ENCODE measurements around the gene TRA2A.

TRA2A gene

DNA sequence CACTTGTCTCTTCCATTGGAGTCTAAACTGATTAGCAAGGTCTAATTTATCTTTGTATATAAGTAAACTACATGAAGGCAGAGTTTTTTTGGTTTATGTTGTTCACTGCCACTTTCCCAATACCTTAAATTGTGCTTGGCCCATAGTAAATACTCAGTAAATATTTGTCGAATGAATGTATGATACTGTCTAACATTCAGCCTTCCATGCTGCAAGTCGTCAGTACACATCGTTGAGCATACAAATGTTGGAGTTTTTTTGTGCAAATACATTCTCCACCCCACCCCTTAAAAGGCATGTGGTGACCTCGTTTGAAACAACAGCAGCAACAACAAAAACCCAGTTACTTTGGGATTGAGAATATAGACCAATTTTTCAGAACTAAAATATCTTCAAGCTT is 44.1 kb downstream of the TRA2A start:
- Mint-ChIP-seq H3K4me3 (no peak overlapping the region), H3K27me3 (peaks cover 0 to 2% of the 10 kb centered on the region in 2 donors), H3K36me3 (ENCODE audit: insufficient read depth) (peaks cover 21% of the 10 kb centered on the region), H3K9me3 (no peaks in the 10 kb centered on the region), H3K4me1 (ENCODE audit: low read depth in 2 of 2) (peaks cover 6 to 8% of the 10 kb centered on the region in 2 donors), H3K27ac (no peak overlapping the region)
- DNase-seq (no peak), ATAC-seq (replicated peaks) (no peak)

DNA sequence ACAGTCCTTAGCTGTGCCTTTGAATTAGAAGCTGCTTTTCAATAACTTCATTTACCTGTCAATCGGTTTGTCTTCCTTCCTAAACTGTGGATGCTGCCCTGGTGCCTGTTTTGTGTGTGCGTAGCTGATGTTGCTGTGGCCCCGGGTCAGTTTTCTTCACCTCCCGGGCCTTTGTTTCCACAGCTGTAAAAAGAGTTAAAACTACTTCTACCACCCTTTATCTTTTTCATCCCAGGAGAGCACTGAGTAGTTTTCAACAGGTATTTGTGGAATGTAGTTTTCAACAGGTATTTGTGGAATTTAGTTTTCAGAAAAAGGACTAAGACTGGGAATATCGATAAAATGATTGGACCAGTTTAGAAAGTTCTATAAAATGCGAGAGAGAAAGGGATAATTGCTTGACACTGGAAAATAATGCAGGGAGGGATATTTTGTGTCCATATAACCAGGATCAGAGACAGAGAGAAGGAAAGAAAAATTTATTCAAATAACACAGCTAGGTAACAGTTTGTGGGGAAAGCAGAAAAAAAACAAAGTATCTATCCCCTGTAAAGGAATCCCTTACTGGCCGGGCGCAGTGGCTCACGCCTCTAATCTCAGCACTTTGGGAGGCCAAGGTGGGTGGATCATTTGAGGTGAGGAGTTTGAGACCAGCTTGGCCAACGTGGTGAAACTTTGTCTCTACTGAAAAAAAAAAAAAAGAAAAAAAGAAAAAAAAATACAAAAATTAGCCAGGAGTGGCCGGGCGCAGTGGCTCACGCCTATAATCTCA is 45.6 kb downstream of the TRA2A start:
- no peak overlapping the region for H3K27ac Mint-ChIP-seq
- DNase-seq (no peak), ATAC-seq (replicated peaks) (no peak)
- H3K27me3 Mint-ChIP-seq: peaks cover 5 to 17% of the 10 kb centered on the region in 2 donors
- H3K36me3 Mint-ChIP-seq (ENCODE audit: insufficient read depth): peaks cover 13% of the 10 kb centered on the region
- H3K9me3 Mint-ChIP-seq: no peaks in the 10 kb centered on the region
- H3K4me3 Mint-ChIP-seq: no peak overlapping the region
- peaks cover 6 to 8% of the 10 kb centered on the region in 2 donors for H3K4me1 Mint-ChIP-seq (ENCODE audit: low read depth in 2 of 2)

DNA sequence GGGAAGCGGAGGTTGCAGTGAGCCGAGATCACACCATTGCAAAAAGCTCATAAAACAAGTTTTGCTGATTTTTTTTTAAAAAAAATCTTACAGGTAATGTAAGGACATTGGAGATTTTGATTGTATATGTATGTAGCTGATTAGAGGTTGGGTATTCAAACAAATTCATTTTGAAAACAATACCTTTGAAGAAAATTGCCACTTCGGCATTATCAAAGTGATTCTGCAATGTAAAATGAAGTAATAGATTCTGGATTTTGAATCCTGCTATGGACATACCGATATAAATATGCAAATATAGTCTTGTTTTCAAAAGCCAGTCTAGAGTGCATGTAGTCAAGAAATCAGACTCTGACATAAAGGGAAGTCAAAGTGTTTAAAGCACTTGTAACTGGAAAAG is 49.1 kb downstream of the TRA2A start:
- no peaks in the 10 kb centered on the region for H3K4me1 Mint-ChIP-seq (ENCODE audit: low read depth in 2 of 2)
- ATAC-seq (replicated peaks): no peak
- no peaks in the 10 kb centered on the region for H3K9me3 Mint-ChIP-seq
- DNase-seq: no peak
- no peak overlapping the region for H3K4me3 Mint-ChIP-seq
- H3K27ac Mint-ChIP-seq: no peak overlapping the region
- H3K36me3 Mint-ChIP-seq (ENCODE audit: insufficient read depth): peaks cover 3% of the 10 kb centered on the region
- peaks cover 25 to 40% of the 10 kb centered on the region in 2 donors for H3K27me3 Mint-ChIP-seq

DNA sequence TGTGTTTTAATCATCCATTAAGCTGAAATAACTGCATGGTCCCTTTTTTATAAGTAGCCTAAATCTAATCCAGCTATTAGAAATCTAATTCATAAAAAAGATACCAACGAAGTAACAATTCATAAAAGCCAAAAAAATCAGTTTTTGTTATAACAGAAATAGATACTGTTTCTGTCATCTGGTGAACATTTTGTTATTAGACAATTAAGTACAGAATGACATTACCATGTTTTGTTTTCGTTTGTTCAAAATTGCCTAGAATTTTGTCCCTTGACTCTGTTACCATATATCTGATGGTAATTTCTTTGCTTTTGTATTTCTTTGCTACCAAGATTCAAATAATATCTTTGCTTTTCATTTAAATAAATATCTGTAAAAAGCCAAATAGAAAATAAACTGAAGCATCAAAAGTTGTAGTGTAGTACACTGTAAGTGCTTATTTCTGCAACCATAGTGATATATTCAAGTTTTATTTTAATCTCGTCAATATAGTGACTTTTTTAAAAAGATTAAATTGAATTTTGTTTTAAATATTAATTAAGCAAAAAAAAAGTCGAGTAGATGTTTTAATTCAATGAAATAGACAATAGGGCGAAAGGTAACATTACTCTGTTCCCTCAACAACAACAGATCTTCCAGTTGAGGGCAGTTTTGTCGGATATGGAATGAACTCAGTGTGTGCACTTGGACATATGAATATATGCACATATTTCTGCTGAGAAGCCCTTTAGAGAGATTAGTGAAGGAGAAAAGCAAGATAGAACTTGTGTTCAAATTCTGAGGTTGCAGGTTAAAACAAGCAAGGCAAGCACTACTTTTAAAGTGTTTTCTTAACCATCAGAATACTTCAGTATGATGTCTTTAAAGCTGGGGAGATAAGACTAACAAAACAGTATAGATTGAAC is 53.6 kb downstream of the TRA2A start:
- H3K27me3 Mint-ChIP-seq: peaks cover 58 to 68% of the 10 kb centered on the region in 2 donors
- H3K4me3 Mint-ChIP-seq: no peak overlapping the region
- H3K27ac Mint-ChIP-seq: no peak overlapping the region
- DNase-seq: no peak
- H3K4me1 Mint-ChIP-seq (ENCODE audit: low read depth in 2 of 2): peaks cover 3 to 7% of the 10 kb centered on the region in 2 donors
- no peaks in the 10 kb centered on the region for H3K9me3 Mint-ChIP-seq
- peaks cover 14% of the 10 kb centered on the region for H3K36me3 Mint-ChIP-seq (ENCODE audit: insufficient read depth)
- no peak for ATAC-seq (replicated peaks)

DNA sequence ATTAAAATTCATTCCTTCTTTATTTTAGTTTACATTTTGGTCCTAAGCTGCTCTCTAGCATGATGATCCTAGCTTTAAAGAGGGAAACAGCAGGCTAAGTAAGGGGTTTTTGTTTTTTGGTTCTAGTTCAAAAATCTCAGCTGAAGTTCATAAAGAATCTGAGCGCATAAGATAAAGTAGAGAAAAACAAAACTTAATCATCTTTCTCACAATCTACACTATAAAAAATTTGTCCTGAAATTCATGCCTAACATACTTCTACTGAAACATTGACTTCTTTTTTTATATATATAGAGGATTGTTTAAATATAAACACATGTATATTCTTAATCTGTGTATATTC is 54.7 kb downstream of the TRA2A start:
- peaks cover 3 to 7% of the 10 kb centered on the region in 2 donors for H3K4me1 Mint-ChIP-seq (ENCODE audit: low read depth in 2 of 2)
- H3K27ac Mint-ChIP-seq: no peak overlapping the region
- peaks cover 14% of the 10 kb centered on the region for H3K36me3 Mint-ChIP-seq (ENCODE audit: insufficient read depth)
- DNase-seq (no peak), ATAC-seq (replicated peaks) (no peak)
- H3K4me3 Mint-ChIP-seq: no peak overlapping the region
- no peaks in the 10 kb centered on the region for H3K9me3 Mint-ChIP-seq
- peaks cover 65 to 66% of the 10 kb centered on the region in 2 donors for H3K27me3 Mint-ChIP-seq

DNA sequence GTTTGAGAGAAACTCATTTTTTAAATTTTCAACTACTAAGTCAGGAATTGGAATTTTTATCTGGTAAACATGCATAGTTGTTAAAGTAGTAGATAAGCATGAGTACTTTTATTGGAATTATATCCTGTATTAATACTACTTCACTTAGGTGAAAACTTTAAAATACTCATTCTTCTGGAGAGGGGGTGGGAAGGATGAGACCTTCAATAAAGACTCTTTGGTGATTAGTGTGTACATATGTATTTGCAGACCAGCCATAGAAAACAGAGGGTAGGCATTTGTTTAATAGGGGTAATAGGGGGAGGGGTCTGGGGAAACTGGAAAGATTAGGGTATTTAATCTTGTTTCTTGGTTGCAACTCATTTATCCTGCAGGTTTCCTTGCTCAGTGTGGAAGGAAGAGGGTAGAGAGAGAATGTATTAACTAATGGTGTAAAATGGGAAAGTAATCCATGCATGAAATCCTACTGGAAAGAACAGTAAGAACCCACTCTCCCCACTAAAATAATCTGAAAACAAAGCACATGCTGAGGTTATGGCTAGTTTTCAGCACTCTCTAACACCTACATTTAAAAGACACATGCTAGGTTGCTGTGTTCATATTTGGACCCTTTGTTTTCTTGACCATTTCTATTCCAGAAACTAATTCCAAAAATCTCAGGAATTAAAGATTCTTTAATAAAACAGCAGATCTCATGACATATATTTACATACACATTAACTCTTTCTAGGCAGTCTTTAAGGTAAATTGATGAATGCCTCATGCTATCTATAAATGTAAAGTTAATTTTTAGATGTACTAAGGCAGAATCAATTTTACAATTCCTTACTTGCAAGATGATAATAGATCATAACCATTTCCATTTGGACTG is 55.3 kb downstream of the TRA2A start:
- no peak overlapping the region for H3K27ac Mint-ChIP-seq
- H3K9me3 Mint-ChIP-seq: no peaks in the 10 kb centered on the region
- peaks cover 16% of the 10 kb centered on the region for H3K36me3 Mint-ChIP-seq (ENCODE audit: insufficient read depth)
- peaks cover 65 to 70% of the 10 kb centered on the region in 2 donors for H3K27me3 Mint-ChIP-seq
- no peak overlapping the region for H3K4me3 Mint-ChIP-seq
- ATAC-seq (replicated peaks) (no peak), DNase-seq (no peak)
- H3K4me1 Mint-ChIP-seq (ENCODE audit: low read depth in 2 of 2): peaks cover 3 to 8% of the 10 kb centered on the region in 2 donors

DNA sequence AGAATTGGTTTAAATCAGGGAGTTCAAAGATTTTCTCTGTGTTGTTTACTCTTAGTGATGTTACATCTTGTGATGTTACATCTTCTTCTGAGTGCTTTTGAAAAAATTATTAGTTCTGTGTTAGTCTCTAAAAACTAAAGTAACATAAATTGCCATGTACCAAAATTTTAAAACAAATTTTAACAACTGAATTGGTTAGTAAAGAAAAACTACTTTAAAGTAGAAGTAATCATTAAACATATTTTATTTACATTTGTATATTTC is 56.3 kb downstream of the TRA2A start:
- no peak for ATAC-seq (replicated peaks)
- Mint-ChIP-seq H3K36me3 (ENCODE audit: insufficient read depth) (peaks cover 21% of the 10 kb centered on the region), H3K4me3 (no peak overlapping the region), H3K27me3 (peaks cover 65 to 71% of the 10 kb centered on the region in 2 donors), H3K4me1 (ENCODE audit: low read depth in 2 of 2) (peaks cover 7 to 16% of the 10 kb centered on the region in 2 donors), H3K27ac (no peak overlapping the region), H3K9me3 (no peaks in the 10 kb centered on the region)
- no peak for DNase-seq

DNA sequence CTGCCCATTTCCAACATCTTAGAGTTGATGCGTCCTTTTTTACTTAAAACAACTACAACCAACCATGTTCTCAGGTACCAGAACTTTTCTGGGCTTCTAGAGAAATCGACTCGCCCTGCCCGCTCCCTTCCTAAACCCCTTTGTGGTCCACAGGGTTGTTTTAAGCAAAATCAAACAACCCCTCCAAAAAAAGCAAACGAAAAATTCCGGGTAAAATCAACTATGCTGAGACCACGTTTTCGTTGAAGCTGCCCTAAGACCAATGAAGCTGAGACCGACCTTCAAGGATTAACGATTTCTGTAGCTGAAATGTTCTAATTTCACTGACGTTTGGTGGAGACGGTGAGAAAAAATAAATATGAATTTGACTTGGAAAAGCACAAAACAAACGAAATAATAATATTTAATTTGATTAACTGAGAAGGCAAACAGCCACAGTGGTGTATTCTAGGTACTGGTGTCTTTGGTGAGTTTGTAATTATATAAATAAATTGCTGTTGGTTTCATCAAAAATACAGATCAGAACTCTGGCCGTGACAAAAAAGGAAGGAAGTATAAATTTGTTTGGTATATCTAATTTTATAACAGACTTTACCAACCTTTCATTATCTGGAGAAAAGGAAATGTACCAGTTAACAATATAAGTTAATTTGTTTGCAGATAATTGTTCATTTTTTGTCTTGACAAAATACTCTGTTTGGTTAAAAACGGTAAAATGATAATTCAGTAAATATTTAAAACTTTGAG is 56.8 kb downstream of the TRA2A start:
- Mint-ChIP-seq H3K27ac (peak overlapping the region in 1 of 2 donors; percentile 57), H3K27me3 (peaks cover 65 to 72% of the 10 kb centered on the region in 2 donors), H3K9me3 (no peaks in the 10 kb centered on the region), H3K4me1 (ENCODE audit: low read depth in 2 of 2) (peaks cover 11 to 21% of the 10 kb centered on the region in 2 donors), H3K36me3 (ENCODE audit: insufficient read depth) (peaks cover 23% of the 10 kb centered on the region), H3K4me3 (peak overlapping the region; percentile 54 to 63)
- ATAC-seq (replicated peaks) (no peak), DNase-seq (no peak)

DNA sequence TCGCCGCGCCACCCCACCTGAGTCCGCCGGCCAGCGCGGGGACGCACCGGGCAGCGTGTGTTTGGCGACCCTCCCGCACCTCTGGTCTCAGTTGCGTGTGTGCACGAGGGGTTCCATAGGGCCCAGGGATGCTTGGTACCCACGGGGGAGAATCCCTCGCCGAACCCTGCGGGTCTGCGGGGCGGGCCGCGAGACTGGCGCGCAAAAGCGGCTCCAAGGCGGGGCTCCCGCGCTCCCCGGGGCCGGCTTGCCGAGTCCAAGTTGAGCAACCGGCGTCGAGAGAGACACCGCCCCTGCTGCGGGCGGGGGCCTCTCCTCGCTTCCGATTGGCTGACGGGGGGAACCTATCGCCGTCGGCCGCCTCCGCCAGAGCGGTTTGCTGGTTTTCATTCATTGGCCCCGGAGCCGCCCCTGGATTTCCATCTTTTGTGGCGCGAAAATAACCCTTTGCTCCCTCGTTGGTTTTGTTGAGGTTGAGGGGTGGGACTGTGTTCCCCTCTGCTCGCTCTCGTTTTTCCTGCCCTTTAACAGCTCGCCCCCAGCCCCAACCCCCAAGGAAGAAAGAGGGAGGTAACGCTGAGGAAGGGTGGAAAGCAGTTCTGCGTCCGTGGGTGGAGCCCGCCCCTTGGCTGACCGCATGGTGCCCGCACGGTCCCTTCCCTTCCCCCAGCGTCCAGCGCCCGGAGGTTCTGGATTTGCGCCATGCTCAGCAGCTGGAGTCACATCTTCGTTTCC is 57.5 kb downstream of the TRA2A start:
- H3K27me3 Mint-ChIP-seq: peaks cover 70 to 74% of the 10 kb centered on the region in 2 donors
- peak overlapping the region in 1 of 2 donors; percentile 57 for H3K27ac Mint-ChIP-seq
- H3K4me3 Mint-ChIP-seq: peak overlapping the region; percentile 54 to 63
- peak in 1 of 3 experiments; percentile 13 for DNase-seq
- ATAC-seq (replicated peaks): peak; percentile 35
- H3K9me3 Mint-ChIP-seq: no peaks in the 10 kb centered on the region
- peaks cover 13 to 23% of the 10 kb centered on the region in 2 donors for H3K4me1 Mint-ChIP-seq (ENCODE audit: low read depth in 2 of 2)
- peaks cover 23% of the 10 kb centered on the region for H3K36me3 Mint-ChIP-seq (ENCODE audit: insufficient read depth)

DNA sequence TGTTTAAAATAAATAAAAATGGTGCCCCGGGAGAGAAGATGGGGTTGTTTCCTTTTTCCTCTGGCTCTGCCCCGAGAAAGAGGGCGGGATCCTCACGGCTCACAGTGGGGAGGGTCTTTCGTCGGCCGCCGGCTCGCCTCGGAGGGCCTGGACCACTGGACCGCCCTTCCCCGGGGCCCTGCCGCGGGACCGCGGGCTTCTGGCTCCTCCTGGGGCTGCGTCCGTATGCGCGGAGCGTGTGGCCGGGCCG is 58.0 kb downstream of the TRA2A start:
- Mint-ChIP-seq H3K4me3 (no peak overlapping the region), H3K27me3 (peaks cover 68 to 69% of the 10 kb centered on the region in 2 donors), H3K9me3 (no peaks in the 10 kb centered on the region), H3K36me3 (ENCODE audit: insufficient read depth) (peaks cover 23% of the 10 kb centered on the region), H3K27ac (no peak overlapping the region), H3K4me1 (ENCODE audit: low read depth in 2 of 2) (peaks cover 13 to 23% of the 10 kb centered on the region in 2 donors)
- DNase-seq (no peak), ATAC-seq (replicated peaks) (no peak)

DNA sequence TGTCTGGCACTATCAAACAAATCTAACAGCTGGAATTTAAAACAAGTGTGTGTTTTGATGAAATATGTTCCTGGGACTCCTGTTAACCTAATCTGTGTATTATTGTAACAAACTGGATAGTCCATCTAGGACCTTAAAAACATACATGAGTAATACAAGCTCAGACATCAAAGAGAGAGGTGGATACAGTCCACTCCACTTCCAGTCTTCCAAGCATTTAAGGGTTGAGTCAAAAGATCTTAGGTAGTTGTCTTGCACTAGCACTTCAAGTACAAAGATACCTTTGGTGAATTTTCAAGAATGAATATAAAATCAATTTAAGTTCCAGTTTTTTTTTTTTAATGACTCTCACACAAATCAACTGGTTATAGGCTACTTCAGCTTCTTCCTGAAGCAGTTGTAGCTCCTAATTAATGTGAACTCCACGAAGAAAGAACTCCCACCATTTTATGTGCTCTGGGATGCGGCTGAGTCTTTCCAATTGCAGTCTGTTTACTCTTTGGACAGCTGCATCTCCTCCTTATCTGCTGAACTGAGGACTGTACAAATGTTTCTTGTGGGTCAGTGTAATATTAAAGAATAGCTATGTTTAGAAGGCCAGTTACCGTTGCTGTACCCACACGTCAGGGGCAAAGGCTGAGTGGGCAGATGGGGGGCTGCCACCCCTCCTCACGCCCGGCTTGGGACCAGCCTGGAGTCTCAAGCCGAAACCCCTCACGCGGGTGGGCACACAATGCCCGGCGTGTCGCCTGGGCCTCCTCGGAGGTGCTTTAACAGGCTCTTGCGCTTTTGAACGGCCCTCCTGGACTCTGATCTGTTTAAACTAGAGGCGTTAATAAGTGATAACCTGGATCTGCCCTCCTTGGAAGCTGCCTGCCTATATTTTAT is 58.6 kb downstream of the TRA2A start:
- ATAC-seq (replicated peaks) (no peak), DNase-seq (no peak)
- Mint-ChIP-seq H3K4me3 (peak overlapping the region in 1 of 2 donors; percentile 25), H3K4me1 (ENCODE audit: low read depth in 2 of 2) (peaks cover 14 to 25% of the 10 kb centered on the region in 2 donors), H3K9me3 (no peaks in the 10 kb centered on the region), H3K27me3 (peaks cover 66 to 68% of the 10 kb centered on the region in 2 donors), H3K27ac (peak overlapping the region in 1 of 2 donors; percentile 38), H3K36me3 (ENCODE audit: insufficient read depth) (peaks cover 25% of the 10 kb centered on the region)

DNA sequence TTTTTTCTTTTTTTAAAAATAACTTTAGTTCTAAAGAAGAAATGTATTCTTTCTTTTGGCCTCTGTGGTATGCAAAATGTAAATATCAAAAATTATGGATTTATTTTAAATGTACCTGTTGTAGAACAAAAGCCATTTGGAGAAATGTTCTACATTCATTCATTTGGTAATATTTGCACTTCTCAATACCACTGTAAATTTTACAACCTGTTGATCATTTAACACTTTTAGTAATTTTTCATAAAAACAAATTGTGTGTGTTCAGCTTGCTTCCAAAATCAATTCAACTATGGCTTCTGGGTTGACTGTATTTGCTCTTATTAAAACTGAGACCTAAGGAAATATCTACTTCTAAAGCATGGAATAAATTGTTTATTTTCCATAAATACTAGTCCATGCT is 59.2 kb downstream of the TRA2A start:
- Mint-ChIP-seq H3K27me3 (peaks cover 71 to 73% of the 10 kb centered on the region in 2 donors), H3K9me3 (no peaks in the 10 kb centered on the region), H3K4me1 (ENCODE audit: low read depth in 2 of 2) (peaks cover 21 to 29% of the 10 kb centered on the region in 2 donors), H3K4me3 (no peak overlapping the region), H3K27ac (no peak overlapping the region), H3K36me3 (ENCODE audit: insufficient read depth) (peaks cover 28% of the 10 kb centered on the region)
- ATAC-seq (replicated peaks) (no peak), DNase-seq (no peak)

Measured in effector memory CD8-positive, alpha-beta T cell (primary cell).